H1 (cell line): ENCODE results near the gene NCR2. TPM values are rescaled to one million over a fixed set of nuclear protein-coding genes. Genes with fewer than 3 reads are reported as not detected.
A peak's percentile ranks its signal among the peaks of the same experiment; 100 is the strongest.

ENCODE experiments used
- ASH2L ChIP-seq: fragments of 200-600, 300-600 bp; sonication (generic); IDR thresholded peaks from one replicate; pipeline ENCODE4 v1.7.1; 2017; ENCODE audit warnings: low read length
- BCL11A ChIP-seq, 2 experiments: IDR thresholded peaks; one replicate each; pipeline ENCODE4 v1.6.1; 2011; ENCODE audit warnings: low read depth in 2 of 2, low read length in 2 of 2, mild to moderate bottlenecking in 2 of 2
- BRCA1 ChIP-seq: IDR thresholded peaks from 2 replicates; pipeline ENCODE4 v1.6.1; 2012; ENCODE audit warnings: low read depth, low read length, improper control_type of control experiment
- CBX8 ChIP-seq: fragments of 300-800, 300-1000 bp; sonication (generic); IDR thresholded peaks from 2 replicates; pipeline ENCODE4 v1.7.1; 2016; ENCODE audit warnings: low read depth, low read length, borderline replicate concordance
- CEBPB ChIP-seq: IDR thresholded peaks from 2 replicates; pipeline ENCODE4 v1.6.1; 2012; ENCODE audit warnings: low read depth, low read length
- CHD1 ChIP-seq: IDR thresholded peaks from 2 replicates; pipeline ENCODE4 v1.6.1; 2012; ENCODE audit warnings: low read depth, low read length, improper control_type of control experiment
- CREB1 ChIP-seq: IDR thresholded peaks from 2 replicates; pipeline ENCODE4 v1.6.1; 2012; ENCODE audit warnings: inconsistent platforms
- CTBP2 ChIP-seq: IDR thresholded peaks from 2 replicates; pipeline ENCODE4 v1.7.0; 2011; ENCODE audit warnings: borderline replicate concordance, mild to moderate bottlenecking, moderate library complexity, mixed read lengths, low read length; ENCODE audit not compliant: insufficient read depth, insufficient read length
- EP300 ChIP-seq, 2 experiments: IDR thresholded peaks; 1 replicate in 1 of 2; 2 replicates in 1 of 2; pipeline ENCODE4 v1.6.1; 2011 to 2012; ENCODE audit warnings: low read depth in 2 of 2, low read length in 2 of 2, mild to moderate bottlenecking in 2 of 2, borderline replicate concordance in 1 of 2, inconsistent platforms in 1 of 2, moderate library complexity in 1 of 2
- GTF2F1 ChIP-seq: IDR thresholded peaks from 2 replicates; pipeline ENCODE4 v1.6.1; 2012; ENCODE audit warnings: low read depth, low read length, improper control_type of control experiment, borderline replicate concordance
- JUN ChIP-seq: IDR thresholded peaks from 2 replicates; pipeline ENCODE4 v1.6.1; 2011; ENCODE audit warnings: low read depth, mild to moderate bottlenecking, improper control_type of control experiment, low read length
- JUND ChIP-seq: IDR thresholded peaks from 2 replicates; pipeline ENCODE4 v1.6.1; 2011; ENCODE audit warnings: mild to moderate bottlenecking, improper control_type of control experiment, low read length
- MAX ChIP-seq: IDR thresholded peaks from 2 replicates; pipeline ENCODE4 v1.6.1; 2012; ENCODE audit warnings: inconsistent platforms
- RFX5 ChIP-seq: IDR thresholded peaks from 2 replicates; pipeline ENCODE4 v1.6.1; 2011; ENCODE audit warnings: low read depth, low read length, improper control_type of control experiment, borderline replicate concordance
- RXRA ChIP-seq: IDR thresholded peaks from 2 replicates; pipeline ENCODE4 v1.6.1; 2011; ENCODE audit warnings: low read depth, mild to moderate bottlenecking, low read length, moderate library complexity; ENCODE audit not compliant: insufficient read depth
- SAP30 ChIP-seq: fragments of 300-600 bp; sonication (generic); IDR thresholded peaks from 2 replicates; pipeline ENCODE4 v1.7.1; 2012; ENCODE audit warnings: low read length, moderate library complexity, mild to moderate bottlenecking, inconsistent platforms; ENCODE audit not compliant: insufficient read depth, insufficient replicate concordance
- SIRT6 ChIP-seq: IDR thresholded peaks from one replicate; pipeline ENCODE4 v1.7.1; 2012; ENCODE audit warnings: low read length, inconsistent platforms
- SIX5 ChIP-seq: IDR thresholded peaks from 2 replicates; pipeline ENCODE4 v1.6.1; 2011; ENCODE audit warnings: mild to moderate bottlenecking, low read depth, low read length
- SP4 ChIP-seq: IDR thresholded peaks from 2 replicates; pipeline ENCODE4 v1.6.1; 2012; ENCODE audit warnings: low read length, inconsistent platforms
- TAF1 ChIP-seq: IDR thresholded peaks from 2 replicates; pipeline ENCODE4 v1.6.1; 2011; ENCODE audit warnings: mild to moderate bottlenecking, low read depth, low read length
- TEAD4 ChIP-seq: IDR thresholded peaks from 2 replicates; pipeline ENCODE4 v1.6.1; 2012; ENCODE audit warnings: low read depth, low read length, inconsistent platforms, mixed read lengths
- YY1 ChIP-seq: IDR thresholded peaks from 2 replicates; pipeline ENCODE4 v1.6.1; 2011; ENCODE audit warnings: low read depth, mild to moderate bottlenecking, low read length
- polyA plus RNA-seq, 7 experiments: library from polyadenylated mRNA; depleted of rRNA in 3 of 7; stranded (reverse) in 5 of 7; unstranded in 2 of 7; fragments of >200 nt in 5 of 7; fragments of 200-250 nt in 2 of 7; gene quantifications; 1 replicate in 5 of 7; 2 replicates in 1 of 7; 4 replicates in 1 of 7; pipeline versions ENCODE4 v1.2.1 to v1.2.3, GENCODE V29; 2011 to 2013; ENCODE audit warnings: missing spikeins in 2 of 7, mixed read lengths in 2 of 7
- total RNA-seq: library from RNA; stranded (reverse); fragmentation: NEBNext Ultra II Directional; extraction: Animal tissue kit (Norgen Biotek cat#: 25700); gene quantifications from 2 replicates; pipeline ENCODE4 v1.2.1, GENCODE V29; 2021
- TF ChIP-seq, protein P1 (sequence below): IDR thresholded peaks from 2 replicates; pipeline ENCODE4 v1.6.1; 2011; ENCODE audit warnings: low read length, improper control_type of control experiment
- TF ChIP-seq, protein P2 (sequence below): IDR thresholded peaks from 2 replicates; pipeline ENCODE4 v1.6.1; 2011; ENCODE audit warnings: low read depth, mild to moderate bottlenecking, low read length; ENCODE audit not compliant: insufficient read depth

The NCR2 gene
- total and polyA plus RNA-seq, 2 of the 8 experiments (the other 6 are each of a cell fraction or from before 2014, with no cell fraction given) = not detected

DNA sequence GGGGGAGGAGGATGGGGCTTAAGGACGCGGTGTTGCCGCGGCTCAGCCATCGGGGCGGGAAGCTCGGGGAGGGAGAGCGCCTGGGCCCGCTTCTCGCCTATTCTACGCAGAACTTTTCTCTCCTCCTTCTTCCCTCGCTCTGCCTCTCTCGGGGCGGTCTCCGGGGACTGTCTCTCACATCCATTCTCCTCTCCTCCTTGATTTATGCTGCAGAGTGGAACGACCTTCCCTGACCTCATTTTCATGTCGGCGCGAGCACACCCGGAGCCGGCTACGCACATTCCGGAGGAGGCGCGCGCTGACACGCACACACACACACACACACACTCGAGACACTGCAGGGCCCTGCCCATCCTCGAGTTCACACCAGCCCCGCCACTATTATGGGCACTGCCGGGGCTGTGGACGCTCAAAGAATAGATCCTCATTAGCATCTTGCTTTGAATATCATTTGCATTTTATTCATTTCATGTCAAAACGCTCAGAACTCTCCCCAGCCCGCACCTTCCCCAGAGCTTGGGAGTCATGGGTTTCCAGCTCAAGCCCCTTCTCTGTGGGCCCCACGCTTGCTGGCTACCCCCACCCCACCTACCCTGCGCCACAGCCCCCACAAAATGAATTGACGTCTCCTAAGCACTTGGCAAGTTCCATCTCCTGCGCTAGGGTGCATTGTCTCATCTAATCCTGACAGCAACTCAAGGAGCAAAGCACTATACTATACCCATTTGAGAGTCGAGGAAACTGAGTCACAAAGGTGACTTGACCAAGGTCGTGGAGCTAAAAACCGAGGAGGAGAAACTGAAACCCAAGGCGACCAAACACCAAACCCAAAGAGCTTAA is 36.8 kb downstream of the NCR2 start (continued):
- TF ChIP-seq YY1 (no peak), SIX5 (no peak), CTBP2 (peak; percentile 35), CHD1 (no peak), ASH2L (no peak), CBX8 (no peak), SP4 (no peak), JUN (no peak), CEBPB (no peak), CREB1 (no peak), TAF1 (no peak), BRCA1 (no peak), RFX5 (no peak), JUND (no peak), GTF2F1 (no peak), SAP30 (no peak), TEAD4 (0 out of 2 replicates have a peak, but pooled peaks have one; percentile 23), MAX (no peak), BCL11A (IDR thresholded peaks at IDR 0.05; ENCODE audit: low read depth in 2 of 2, low read length in 2 of 2) (no peak), SIRT6 (no peak), EP300 (IDR thresholded peaks at IDR 0.05; ENCODE audit: borderline replicate concordance in 1 of 2, low read depth in 2 of 2, low read length in 2 of 2) (no peak), RXRA (no peak)
- TF ChIP-seq, protein P1, sequence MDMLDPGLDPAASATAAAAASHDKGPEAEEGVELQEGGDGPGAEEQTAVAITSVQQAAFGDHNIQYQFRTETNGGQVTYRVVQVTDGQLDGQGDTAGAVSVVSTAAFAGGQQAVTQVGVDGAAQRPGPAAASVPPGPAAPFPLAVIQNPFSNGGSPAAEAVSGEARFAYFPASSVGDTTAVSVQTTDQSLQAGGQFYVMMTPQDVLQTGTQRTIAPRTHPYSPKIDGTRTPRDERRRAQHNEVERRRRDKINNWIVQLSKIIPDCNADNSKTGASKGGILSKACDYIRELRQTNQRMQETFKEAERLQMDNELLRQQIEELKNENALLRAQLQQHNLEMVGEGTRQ = no peak
- TF ChIP-seq, protein P2, sequence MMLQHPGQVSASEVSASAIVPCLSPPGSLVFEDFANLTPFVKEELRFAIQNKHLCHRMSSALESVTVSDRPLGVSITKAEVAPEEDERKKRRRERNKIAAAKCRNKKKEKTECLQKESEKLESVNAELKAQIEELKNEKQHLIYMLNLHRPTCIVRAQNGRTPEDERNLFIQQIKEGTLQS = no peak
